Fibroblast of lung (primary cell): Measurements from ENCODE around the gene SEC14L3. TPM values are rescaled to one million over a fixed set of nuclear protein-coding genes. Genes with fewer than 3 reads are reported as not detected.

Experiments used
- DNase-seq, 2 donors: peaks; one replicate each; pipeline versions ENCODE4 v3.0.0 to v3.0.0-alpha.2; 2010; ENCODE audit warnings: low read depth in 2 of 2
- H2AFZ ChIP-seq: 2 replicates; pipeline ENCODE4 v1.5.1; 2012; ENCODE audit warnings: low read length, control low read depth, inconsistent platforms
- H3K27ac ChIP-seq: 2 replicates; pipeline ENCODE4 v1.5.1; 2011; ENCODE audit warnings: low read length, control low read depth; ENCODE audit not compliant: insufficient read depth
- H3K27me3 ChIP-seq: 2 replicates; pipeline ENCODE4 v1.5.1; 2011; ENCODE audit warnings: mild to moderate bottlenecking, low read length; ENCODE audit not compliant: control insufficient read depth, insufficient read depth
- H3K36me3 ChIP-seq: 2 replicates; pipeline ENCODE4 v1.5.1; 2011; ENCODE audit warnings: low read length; ENCODE audit not compliant: control insufficient read depth, insufficient read depth
- H3K4me1 ChIP-seq: 2 replicates; pipeline ENCODE4 v1.5.1; 2011; ENCODE audit warnings: low read length; ENCODE audit not compliant: control insufficient read depth, insufficient read depth; ENCODE audit errors: extremely low read depth
- H3K4me2 ChIP-seq: 2 replicates; pipeline ENCODE4 v1.5.1; 2011; ENCODE audit warnings: low read length, control low read depth; ENCODE audit not compliant: insufficient read depth; ENCODE audit errors: extremely low read depth
- H3K4me3 ChIP-seq, 4 experiments: fragments of 200-600 bp in 1 of 4; sonication (generic) in 1 of 4; replicated peaks in 1 of 4; 2 replicates each; pipeline ENCODE4 v1.5.1; 2011 to 2016; ENCODE audit warnings: low read length in 4 of 4, low read depth in 3 of 4, mild to moderate bottlenecking in 3 of 4, control low read depth in 2 of 4, inconsistent platforms in 1 of 4, mixed read lengths in 1 of 4; ENCODE audit not compliant: insufficient read depth in 1 of 4; ENCODE audit errors: control extremely low read depth in 1 of 4
- H3K79me2 ChIP-seq: 2 replicates; pipeline ENCODE4 v1.5.1; 2012; ENCODE audit warnings: mild to moderate bottlenecking, low read length, inconsistent platforms; ENCODE audit not compliant: control insufficient read depth, insufficient read depth
- H3K9ac ChIP-seq: 2 replicates; pipeline ENCODE4 v1.5.1; 2011; ENCODE audit warnings: mild to moderate bottlenecking, low read length, control low read depth; ENCODE audit not compliant: insufficient read depth
- H3K9me3 ChIP-seq: 2 replicates; pipeline ENCODE4 v1.5.1; 2012; ENCODE audit warnings: low read depth, low read length; ENCODE audit not compliant: control insufficient read depth, insufficient read depth
- H4K20me1 ChIP-seq: 2 replicates; pipeline ENCODE4 v1.5.1; 2011; ENCODE audit warnings: low read length; ENCODE audit not compliant: control insufficient read depth, insufficient read depth; ENCODE audit errors: extremely low read depth
- CTCF ChIP-seq, 2 donors: IDR thresholded peaks in 1 of 2; conservative IDR thresholded peaks in 1 of 2; 1 replicate in 1 of 2; 2 replicates in 1 of 2; pipeline ENCODE4 v1.5.1; 2011 to 2012; ENCODE audit warnings: low read length in 2 of 2, control low read depth in 1 of 2, inconsistent platforms in 1 of 2, low read depth in 1 of 2, mild to moderate bottlenecking in 1 of 2
- EZH2 ChIP-seq: IDR thresholded peaks from 2 replicates; pipeline ENCODE4 v1.5.1; 2012; ENCODE audit warnings: low read length, control low read depth, mild to moderate bottlenecking; ENCODE audit errors: missing control alignments
- polyA plus RNA-seq, 2 donors: library from polyadenylated mRNA; depleted of rRNA in 1 of 2; stranded (reverse) in 1 of 2; unstranded in 1 of 2; fragments of >200 nt; gene quantifications; 2 replicates each; pipeline ENCODE4 v1.2.1, GENCODE V29; 2011 to 2012; ENCODE audit warnings: missing spikeins in 1 of 2
- total RNA-seq: library from RNA; depleted of rRNA; stranded (reverse); fragments of >200 nt; gene quantifications from 2 replicates; pipeline ENCODE4 v1.2.1, GENCODE V29; 2014

SEC14L3 gene
- total and polyA plus RNA-seq, 2 donors (not counting 1 experiment from before 2014, with no cell fraction given) = not detected

- no peak overlapping the region for H3K4me3 ChIP-seq
These were observed 24.2 kb downstream of the SEC14L3 start for GRCh38 chr22:30447656-30448055.

GRCh38 chr22:30445438-30446145 is 26.2 kb downstream of the SEC14L3 start:
- Histone ChIP-seq H3K4me2 (peak overlapping the region; percentile 23), H3K9me3 (no peaks in the 10 kb centered on the region), H4K20me1 (no peaks in the 10 kb centered on the region), H3K36me3 (no peaks in the 10 kb centered on the region), H3K4me1 (peaks cover 5% of the 10 kb centered on the region), H3K79me2 (no peaks in the 10 kb centered on the region), H3K27ac (no peak overlapping the region), H3K9ac (no peak overlapping the region), H3K27me3 (no peaks in the 10 kb centered on the region), H3K4me3 (no peak overlapping the region), H2AFZ (no peak overlapping the region)
- no peak for TF ChIP-seq EZH2
- no peak for TF ChIP-seq CTCF (conservative IDR thresholded peaks at IDR 0.05 in 1 of 2, IDR thresholded peaks at IDR 0.05 in 1 of 2; ENCODE audit: low read depth in 1 of 2, low read length in 2 of 2)
- DNase-seq = peak; percentile 14 to 28

More at GRCh38 chr22:30447656-30448055, 24.2 kb downstream of the SEC14L3 start:
- Histone ChIP-seq H3K27ac (no peak overlapping the region), H3K27me3 (no peaks in the 10 kb centered on the region), H4K20me1 (no peaks in the 10 kb centered on the region), H3K36me3 (no peaks in the 10 kb centered on the region), H3K79me2 (no peaks in the 10 kb centered on the region), H2AFZ (no peak overlapping the region), H3K9ac (no peak overlapping the region), H3K4me2 (no peak overlapping the region), H3K9me3 (no peaks in the 10 kb centered on the region), H3K4me1 (peaks cover 5% of the 10 kb centered on the region)
- no peak for DNase-seq
- TF ChIP-seq EZH2 = no peak
- TF ChIP-seq CTCF (conservative IDR thresholded peaks at IDR 0.05 in 1 of 2, IDR thresholded peaks at IDR 0.05 in 1 of 2; ENCODE audit: low read depth in 1 of 2, low read length in 2 of 2) = no peak

DNA sequence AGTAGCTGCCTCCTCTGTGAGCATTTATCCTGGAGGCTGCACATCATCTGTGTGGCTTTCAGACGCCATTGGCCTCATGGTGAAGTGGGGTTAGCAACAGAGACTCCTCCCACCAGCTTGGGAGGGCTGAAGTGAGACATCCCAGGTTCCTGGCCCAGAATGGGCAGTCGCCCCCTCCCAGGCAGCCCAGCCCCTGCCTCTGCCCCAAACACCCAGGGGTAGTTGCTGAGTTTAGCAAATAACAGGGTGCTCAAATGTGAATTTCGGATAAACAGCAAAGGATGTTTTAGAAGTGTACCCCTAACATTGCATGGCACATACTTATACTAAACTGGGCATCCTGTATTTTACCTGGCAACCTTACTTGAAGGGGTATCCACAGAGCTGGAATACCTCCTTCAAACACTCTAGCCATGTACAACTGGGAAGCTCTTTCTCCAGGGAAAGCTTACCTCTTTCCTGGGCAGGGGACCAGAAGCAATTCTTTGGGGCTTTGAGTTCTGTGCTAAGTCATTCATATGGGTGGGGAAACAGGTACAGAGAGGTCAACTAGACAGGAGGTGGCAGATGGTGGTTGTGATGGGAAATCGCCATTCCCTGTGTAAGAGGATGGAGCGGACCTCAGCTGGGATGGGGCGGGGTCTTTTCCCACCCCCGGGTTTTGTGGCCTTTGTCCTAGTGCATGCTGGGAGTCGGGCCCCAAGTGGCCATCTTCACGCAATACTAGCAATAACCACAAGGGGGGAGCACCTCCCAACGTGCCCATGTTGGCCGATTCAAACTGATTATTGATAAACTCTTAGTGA is 27.0 kb downstream of the SEC14L3 start:
- Histone ChIP-seq H2AFZ (peak overlapping the region; percentile 9), H3K9ac (no peak overlapping the region), H3K27me3 (no peaks in the 10 kb centered on the region), H3K4me3 (peak overlapping the region in 1 of 4 experiments; percentile 11), H3K9me3 (no peaks in the 10 kb centered on the region), H3K79me2 (no peaks in the 10 kb centered on the region), H3K4me1 (peaks cover 5% of the 10 kb centered on the region), H4K20me1 (no peaks in the 10 kb centered on the region), H3K36me3 (no peaks in the 10 kb centered on the region), H3K27ac (no peak overlapping the region), H3K4me2 (no peak overlapping the region)
- peak; percentile 51 to 59 for DNase-seq
- TF ChIP-seq CTCF (conservative IDR thresholded peaks at IDR 0.05 in 1 of 2, IDR thresholded peaks at IDR 0.05 in 1 of 2; ENCODE audit: low read depth in 1 of 2, low read length in 2 of 2) (peak; percentile 69 to 71), EZH2 (no peak)
